Vagina (tissue), 2 donors: ENCODE results near the gene OR52K2. TPM values are rescaled to one million over a fixed set of nuclear protein-coding genes. Genes with fewer than 3 reads are reported as not detected.
"Not testable (repeated sequence)": the region's sequence is repeated elsewhere in the genome, so short reads cannot be mapped to it uniquely, and the experiment has no call there.

Source experiments
- DNase-seq, 2 donors: peaks; one replicate each; pipeline ENCODE4 v3.0.0-alpha.2; 2017; ENCODE audit errors: extremely low spot score in 2 of 2
- H3K27ac ChIP-seq: fragments of 200-600 bp; sonication (generic); one replicate; pipeline ENCODE4 v1.5.1; 2019
- H3K27me3 ChIP-seq: fragments of 200-600 bp; sonication (generic); one replicate; pipeline ENCODE4 v1.5.1; 2019
- H3K36me3 ChIP-seq, 2 donors: fragments of 200-600 bp; sonication (generic); one replicate each; pipeline ENCODE4 v1.5.1; 2017 to 2019
- H3K4me1 ChIP-seq: fragments of 200-600 bp; sonication (generic); one replicate; pipeline ENCODE4 v1.5.1; 2019
- H3K4me3 ChIP-seq, 2 donors: fragments of 200-600 bp; sonication (generic); 1 replicate in 1 of 2; 2 replicates in 1 of 2; pipeline ENCODE4 v1.5.1; 2016 to 2019
- H3K9me3 ChIP-seq: fragments of 200-600 bp; sonication (generic); one replicate; pipeline ENCODE4 v1.5.1; 2019
- CTCF ChIP-seq, 3 experiments: fragments of 450-650 bp in 2 of 3; fragments of 200-600 bp in 1 of 3; sonication (generic) in 1 of 3; IDR thresholded peaks; one replicate each; pipeline ENCODE4 v1.5.1; 2017 to 2019; ENCODE audit warnings: antibody characterized with exemption in 3 of 3, mild to moderate bottlenecking in 2 of 3, moderate library complexity in 2 of 3
- POLR2A ChIP-seq, 2 donors: fragments of 450-650 bp; IDR thresholded peaks; one replicate each; pipeline ENCODE4 v1.6.1; 2017; ENCODE audit warnings: antibody characterized with exemption in 2 of 2, mild to moderate bottlenecking in 2 of 2, moderate library complexity in 2 of 2
- POLR2AphosphoS5 ChIP-seq, 2 donors: sonication (generic); formaldehyde crosslinking; IDR thresholded peaks; one replicate each; pipeline ENCODE4 v1.9.0; 2017; ENCODE audit warnings: antibody characterized with exemption in 2 of 2, mild to moderate bottlenecking in 2 of 2, low read depth in 1 of 2; ENCODE audit not compliant: insufficient read depth in 1 of 2
- intact Hi-C: fragments of 100-400 bp; cut with DNase I; formaldehyde crosslinking; loops from one replicate; pipeline ENCODE4 v1.15.1; 2023
- total RNA-seq: library from RNA; depleted of rRNA; stranded (reverse); fragments of >200 nt; gene quantifications from one replicate; pipeline ENCODE4 v1.2.3, GENCODE V29; 2016

OR52K2 gene
- not detected for total RNA-seq

GRCh38 chr11:4448995-4449394 is at the start of gene OR52K2:
Gene OR52K2 (plus strand): TSS chr11:4449295. CDS start chr11:4449340, 45 bp downstream.
- H3K4me1 ChIP-seq, result no peaks in the 10 kb centered on the region
- no peaks in the 10 kb centered on the region for H3K36me3 ChIP-seq
- H3K27ac ChIP-seq, result peak within 1 kb of the TSS; percentile 40
- H3K27me3 ChIP-seq, result no peaks in the 10 kb centered on the region
- TF ChIP-seq POLR2A (IDR thresholded peaks at IDR 0.05), result no peak
- TF ChIP-seq POLR2AphosphoS5 (IDR thresholded peaks at IDR 0.05; ENCODE audit: insufficient read depth in 1 of 2, low read depth in 1 of 2), result no peak
- no peak for TF ChIP-seq CTCF (IDR thresholded peaks at IDR 0.05)
- no peak within 1 kb of the TSS for H3K4me3 ChIP-seq
- H3K9me3 ChIP-seq, result no peaks in the 10 kb centered on the region
- no peak for DNase-seq
- intact Hi-C loops, result no loop called here

- DNase-seq, H3K27me3 ChIP-seq, H3K4me1 ChIP-seq, H3K27ac ChIP-seq, H3K4me3 ChIP-seq, intact Hi-C loops, H3K9me3 ChIP-seq, H3K36me3 ChIP-seq: not testable (repeated sequence)
Measured at GRCh38 chr11:4406206-4406605, 42.9 kb upstream of the OR52K2 start.

DNA sequence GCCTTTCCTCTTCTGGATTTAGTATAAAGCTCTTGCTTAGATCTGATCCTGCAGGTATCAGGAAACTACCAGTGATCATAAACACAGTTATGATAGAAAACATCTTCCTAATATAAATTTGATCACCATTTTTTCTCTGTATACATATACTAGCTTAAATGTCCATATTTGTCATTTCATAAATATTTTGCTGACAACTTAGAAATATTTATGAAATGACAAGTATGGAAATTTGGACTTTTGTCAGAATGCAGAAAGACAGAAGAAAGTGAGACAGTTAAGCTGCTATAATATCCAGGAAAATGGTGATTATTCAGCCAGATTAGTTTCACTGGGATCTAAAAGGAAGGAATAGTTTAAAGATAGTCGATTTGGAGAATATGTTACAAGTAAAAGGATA is 32.8 kb upstream of the OR52K2 start:
- Histone ChIP-seq H3K27ac (no peak overlapping the region), H3K4me1 (no peaks in the 10 kb centered on the region), H3K36me3 (no peaks in the 10 kb centered on the region), H3K9me3 (no peaks in the 10 kb centered on the region), H3K4me3 (no peak overlapping the region), H3K27me3 (no peaks in the 10 kb centered on the region)
- intact Hi-C loops, result no loop called here
- TF ChIP-seq POLR2A (IDR thresholded peaks at IDR 0.05) (no peak), CTCF (IDR thresholded peaks at IDR 0.05) (no peak), POLR2AphosphoS5 (IDR thresholded peaks at IDR 0.05; ENCODE audit: insufficient read depth in 1 of 2, low read depth in 1 of 2) (no peak)
- no peak for DNase-seq

DNA sequence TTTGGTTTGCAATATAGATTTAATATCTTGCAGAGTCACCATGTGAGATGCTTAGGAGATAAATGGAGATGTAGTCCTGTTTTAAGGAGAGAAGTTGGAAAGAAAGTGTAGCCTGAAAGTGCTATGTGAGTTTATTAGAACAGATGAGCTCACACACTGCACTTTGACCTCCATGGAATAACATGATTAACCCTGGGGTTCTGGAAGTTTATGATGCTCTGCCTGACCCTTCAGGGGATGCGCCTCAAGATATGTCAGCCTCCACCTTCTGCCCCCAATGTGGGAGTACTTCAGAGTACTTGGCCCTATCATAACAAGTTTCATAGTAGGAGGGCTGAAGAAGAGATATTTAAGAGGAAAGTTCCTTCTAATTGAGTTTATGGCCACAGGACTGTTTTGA is 32.3 kb upstream of the OR52K2 start:
- no peak for DNase-seq
- Histone ChIP-seq H3K4me1 (no peaks in the 10 kb centered on the region), H3K27me3 (no peaks in the 10 kb centered on the region), H3K9me3 (no peaks in the 10 kb centered on the region), H3K36me3 (no peaks in the 10 kb centered on the region), H3K27ac (no peak overlapping the region), H3K4me3 (no peak overlapping the region)
- TF ChIP-seq CTCF (IDR thresholded peaks at IDR 0.05) (no peak), POLR2A (IDR thresholded peaks at IDR 0.05) (no peak), POLR2AphosphoS5 (IDR thresholded peaks at IDR 0.05; ENCODE audit: insufficient read depth in 1 of 2, low read depth in 1 of 2) (no peak)
- intact Hi-C loops, result no loop called here

DNA sequence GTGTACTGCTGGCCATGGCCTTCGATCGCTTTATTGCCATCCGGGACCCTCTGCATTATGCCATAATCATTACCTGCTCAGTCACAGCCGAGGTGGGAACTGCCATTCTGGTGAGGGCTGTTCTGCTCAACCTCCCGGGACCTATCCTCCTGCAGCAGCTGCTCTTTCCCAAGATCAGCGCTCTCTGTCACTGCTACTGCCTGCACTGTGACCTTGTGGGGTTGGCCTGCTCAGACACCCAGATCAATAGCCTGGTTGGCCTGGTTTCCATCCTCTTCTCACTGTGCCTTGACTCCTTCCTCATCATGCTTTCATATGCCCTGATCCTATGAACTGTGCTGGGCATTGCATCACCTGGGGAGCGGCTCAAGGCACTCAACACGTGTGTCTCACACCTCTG is 30.7 kb upstream of the OR52K2 start:
- no peak overlapping the region for H3K4me3 ChIP-seq
- no peak for DNase-seq
- TF ChIP-seq POLR2AphosphoS5 (IDR thresholded peaks at IDR 0.05; ENCODE audit: insufficient read depth in 1 of 2, low read depth in 1 of 2) (no peak), CTCF (IDR thresholded peaks at IDR 0.05) (no peak), POLR2A (IDR thresholded peaks at IDR 0.05) (no peak)
- intact Hi-C loops, result no loop called here
- H3K9me3 ChIP-seq, result no peaks in the 10 kb centered on the region
- no peaks in the 10 kb centered on the region for H3K36me3 ChIP-seq
- no peaks in the 10 kb centered on the region for H3K27me3 ChIP-seq
- no peak overlapping the region for H3K27ac ChIP-seq
- H3K4me1 ChIP-seq, result no peaks in the 10 kb centered on the region

DNA sequence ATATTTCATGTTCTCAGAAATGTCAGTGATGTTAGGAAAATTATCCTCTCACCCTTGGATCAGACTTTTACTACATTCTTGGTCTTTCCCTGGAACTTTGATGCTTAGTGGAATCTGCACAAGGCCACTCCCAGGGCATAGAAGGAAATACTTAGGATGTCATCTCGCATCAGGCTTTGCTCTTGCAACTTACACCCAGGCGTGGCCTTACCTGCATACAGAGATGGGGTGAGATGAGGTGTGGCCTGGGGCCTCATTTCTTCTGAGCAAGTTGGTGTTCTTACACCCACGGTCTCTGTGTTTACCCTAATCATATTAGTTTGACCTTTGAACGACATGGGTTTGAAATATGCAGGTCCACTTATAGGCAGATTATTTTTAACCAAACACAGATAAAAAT is 19.0 kb upstream of the OR52K2 start:
- no peaks in the 10 kb centered on the region for H3K4me1 ChIP-seq
- no peak for DNase-seq

More for the DNA sequence above, 19.0 kb upstream of the OR52K2 start:
- Histone ChIP-seq H3K27me3 (no peaks in the 10 kb centered on the region), H3K9me3 (no peaks in the 10 kb centered on the region), H3K36me3 (no peaks in the 10 kb centered on the region), H3K27ac (no peak overlapping the region), H3K4me3 (no peak overlapping the region)
- TF ChIP-seq POLR2A (IDR thresholded peaks at IDR 0.05) (no peak), CTCF (IDR thresholded peaks at IDR 0.05) (no peak), POLR2AphosphoS5 (IDR thresholded peaks at IDR 0.05; ENCODE audit: insufficient read depth in 1 of 2, low read depth in 1 of 2) (no peak)
- intact Hi-C loops, result no loop called here
